Omental fat pad (tissue), 4 donors: ENCODE results near the gene STRAP. TPM values are rescaled to one million over a fixed set of nuclear protein-coding genes. Genes with fewer than 3 reads are reported as not detected.
"Not testable (repeated sequence)": the region's sequence is repeated elsewhere in the genome, so short reads cannot be mapped to it uniquely, and the experiment has no call there.

Experiments used
- ATAC-seq: fragments of 150-250 bp; one replicate; pipeline ENCODE4 v1.9.1; 2016; ENCODE audit warnings: mild to moderate bottlenecking, moderate library complexity; ENCODE audit not compliant: low FRiP score
- DNase-seq: peaks from one replicate; pipeline ENCODE4 v3.0.0-alpha.2; 2019; ENCODE audit warnings: low spot score
- CTCF ChIP-seq, 3 donors: fragments of 450-650 bp; IDR thresholded peaks; one replicate each; pipeline ENCODE4 v1.5.1; 2016 to 2017; ENCODE audit warnings: antibody characterized with exemption in 3 of 3, mild to moderate bottlenecking in 3 of 3, moderate library complexity in 2 of 3
- total RNA-seq, 4 donors: library from RNA; depleted of rRNA; stranded (reverse); fragments of >200 nt; gene quantifications; one replicate each; pipeline ENCODE4 v1.1.0, GENCODE V29; 2016

The STRAP gene
- total RNA-seq, 4 donors from 2014 or later: 48.2 to 83.7 (median 68.1) TPM

- TF ChIP-seq CTCF (IDR thresholded peaks at IDR 0.05): no peak
- DNase-seq (no peak), ATAC-seq (no peak)
These were observed 17.2 kb downstream of the STRAP start for GRCh38 chr12:15899282-15899870.

- ATAC-seq: no peak
- DNase-seq: no peak
- TF ChIP-seq CTCF (IDR thresholded peaks at IDR 0.05): no peak
These were observed 22.3 kb downstream of the STRAP start for GRCh38 chr12:15904378-15904920.

GRCh38 chr12:15910468-15910863, 28.3 kb downstream of the STRAP start:
- ATAC-seq (no peak), DNase-seq (no peak)
- no peak for TF ChIP-seq CTCF (IDR thresholded peaks at IDR 0.05)

- no peak for TF ChIP-seq CTCF (IDR thresholded peaks at IDR 0.05)
- DNase-seq (peak; percentile 34), ATAC-seq (peak; percentile 99)
These were observed 28.9 kb downstream of the STRAP start, which contains the start of gene DERA for GRCh38 chr12:15910864-15911721. Gene DERA (plus strand): TSS chr12:15911332. CDS start chr12:15911384, 52 bp downstream.

- not testable (repeated sequence) for DNase-seq
These were observed 29.7 kb downstream of the STRAP start for GRCh38 chr12:15911931-15912330.

GRCh38 chr12:15914131-15914530, 31.9 kb downstream of the STRAP start:
- not testable (repeated sequence) for DNase-seq, ATAC-seq

More at GRCh38 chr12:15911931-15912330, 29.7 kb downstream of the STRAP start:
- not testable (repeated sequence) for ATAC-seq

GRCh38 chr12:15918066-15918465, 35.9 kb downstream of the STRAP start:
- TF ChIP-seq CTCF (IDR thresholded peaks at IDR 0.05): no peak
- ATAC-seq (no peak), DNase-seq (no peak)

GRCh38 chr12:15919418-15919817, 37.2 kb downstream of the STRAP start:
- no peak for TF ChIP-seq CTCF (IDR thresholded peaks at IDR 0.05)
- DNase-seq (no peak), ATAC-seq (no peak)
